H1 (cell line): ENCODE data around the gene CHAT.

Experiments used
- EZH2 ChIP-seq: fragments of 200-600 bp; sonication (generic); IDR thresholded peaks from 2 replicates; pipeline ENCODE4 v1.7.1; 2012; ENCODE audit warnings: low read depth, mild to moderate bottlenecking, moderate library complexity, low read length, inconsistent platforms; ENCODE audit not compliant: severe bottlenecking
- POLR2A ChIP-seq, 2 experiments: IDR thresholded peaks; 1 replicate in 1 of 2; 2 replicates in 1 of 2; pipeline ENCODE4 v1.6.1; 2011; ENCODE audit warnings: low read depth in 2 of 2, low read length in 2 of 2, mild to moderate bottlenecking in 2 of 2; ENCODE audit errors: control extremely low read depth in 1 of 2
- TF ChIP-seq, protein P1 (sequence below): IDR thresholded peaks from 2 replicates; pipeline ENCODE4 v1.6.1; 2012; ENCODE audit warnings: low read length, inconsistent platforms
- TF ChIP-seq, protein P2 (sequence below), 3 experiments: IDR thresholded peaks; 1 replicate in 2 of 3; 2 replicates in 1 of 3; pipeline versions ENCODE4 v1.5.1 to v1.6.1; 2011; ENCODE audit warnings: low read length in 3 of 3, mild to moderate bottlenecking in 3 of 3, inconsistent platforms in 2 of 3, low read depth in 1 of 3, moderate library complexity in 1 of 3; ENCODE audit not compliant: insufficient read depth in 1 of 3; ENCODE audit errors: control extremely low read depth in 1 of 3

GRCh38 chr10:49578392-49578791, 35.4 kb upstream of the CHAT start:
- TF ChIP-seq, protein P1, sequence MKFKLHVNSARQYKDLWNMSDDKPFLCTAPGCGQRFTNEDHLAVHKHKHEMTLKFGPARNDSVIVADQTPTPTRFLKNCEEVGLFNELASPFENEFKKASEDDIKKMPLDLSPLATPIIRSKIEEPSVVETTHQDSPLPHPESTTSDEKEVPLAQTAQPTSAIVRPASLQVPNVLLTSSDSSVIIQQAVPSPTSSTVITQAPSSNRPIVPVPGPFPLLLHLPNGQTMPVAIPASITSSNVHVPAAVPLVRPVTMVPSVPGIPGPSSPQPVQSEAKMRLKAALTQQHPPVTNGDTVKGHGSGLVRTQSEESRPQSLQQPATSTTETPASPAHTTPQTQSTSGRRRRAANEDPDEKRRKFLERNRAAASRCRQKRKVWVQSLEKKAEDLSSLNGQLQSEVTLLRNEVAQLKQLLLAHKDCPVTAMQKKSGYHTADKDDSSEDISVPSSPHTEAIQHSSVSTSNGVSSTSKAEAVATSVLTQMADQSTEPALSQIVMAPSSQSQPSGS, result no peak
- TF ChIP-seq EZH2, result no peak
- TF ChIP-seq, protein P2, sequence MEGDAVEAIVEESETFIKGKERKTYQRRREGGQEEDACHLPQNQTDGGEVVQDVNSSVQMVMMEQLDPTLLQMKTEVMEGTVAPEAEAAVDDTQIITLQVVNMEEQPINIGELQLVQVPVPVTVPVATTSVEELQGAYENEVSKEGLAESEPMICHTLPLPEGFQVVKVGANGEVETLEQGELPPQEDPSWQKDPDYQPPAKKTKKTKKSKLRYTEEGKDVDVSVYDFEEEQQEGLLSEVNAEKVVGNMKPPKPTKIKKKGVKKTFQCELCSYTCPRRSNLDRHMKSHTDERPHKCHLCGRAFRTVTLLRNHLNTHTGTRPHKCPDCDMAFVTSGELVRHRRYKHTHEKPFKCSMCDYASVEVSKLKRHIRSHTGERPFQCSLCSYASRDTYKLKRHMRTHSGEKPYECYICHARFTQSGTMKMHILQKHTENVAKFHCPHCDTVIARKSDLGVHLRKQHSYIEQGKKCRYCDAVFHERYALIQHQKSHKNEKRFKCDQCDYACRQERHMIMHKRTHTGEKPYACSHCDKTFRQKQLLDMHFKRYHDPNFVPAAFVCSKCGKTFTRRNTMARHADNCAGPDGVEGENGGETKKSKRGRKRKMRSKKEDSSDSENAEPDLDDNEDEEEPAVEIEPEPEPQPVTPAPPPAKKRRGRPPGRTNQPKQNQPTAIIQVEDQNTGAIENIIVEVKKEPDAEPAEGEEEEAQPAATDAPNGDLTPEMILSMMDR (IDR thresholded peaks at IDR 0.05; ENCODE audit: control extremely low read depth in 1 of 3, insufficient read depth in 1 of 3, low read depth in 1 of 3, low read length in 3 of 3), result no peak
- TF ChIP-seq POLR2A (IDR thresholded peaks at IDR 0.05; ENCODE audit: control extremely low read depth in 1 of 2, low read depth in 2 of 2, low read length in 2 of 2), result no peak
